A549 (cell line): Measurements from ENCODE around the gene EPOP.

ENCODE experiments used
- POLR2A ChIP-seq: IDR thresholded peaks from 2 replicates; pipeline ENCODE4 v1.6.1; 2012; ENCODE audit warnings: mild to moderate bottlenecking, low read length
- SREBF2 ChIP-seq: fragments of 450-650 bp; IDR thresholded peaks from 2 replicates; pipeline ENCODE4 v1.6.1; 2014; ENCODE audit warnings: mild to moderate bottlenecking, moderate library complexity
- ZFP36 ChIP-seq: fragments of 450-650 bp; IDR thresholded peaks from 2 replicates; pipeline ENCODE4 v1.6.1; 2014; ENCODE audit warnings: borderline replicate concordance; ENCODE audit not compliant: partially characterized antibody
- ZSCAN20 ChIP-seq: fragments of 250-450 bp; sonication (Bioruptor Pico); IDR thresholded peaks from 2 replicates; pipeline ENCODE4 v1.8.0; 2022; ENCODE audit warnings: mild to moderate bottlenecking, moderate library complexity
- TF ChIP-seq, protein P1 (sequence below): fragments of >200 bp; sonication (Bioruptor Twin); formaldehyde crosslinking; IDR thresholded peaks from 3 replicates; pipeline ENCODE4 v1.5.1; 2016
- TF ChIP-seq, protein P2 (sequence below): fragments of 200-600 bp; sonication (generic); IDR thresholded peaks from 2 replicates; pipeline ENCODE4 v1.6.1; 2016; ENCODE audit warnings: antibody characterized with exemption, mild to moderate bottlenecking, moderate library complexity

DNA sequence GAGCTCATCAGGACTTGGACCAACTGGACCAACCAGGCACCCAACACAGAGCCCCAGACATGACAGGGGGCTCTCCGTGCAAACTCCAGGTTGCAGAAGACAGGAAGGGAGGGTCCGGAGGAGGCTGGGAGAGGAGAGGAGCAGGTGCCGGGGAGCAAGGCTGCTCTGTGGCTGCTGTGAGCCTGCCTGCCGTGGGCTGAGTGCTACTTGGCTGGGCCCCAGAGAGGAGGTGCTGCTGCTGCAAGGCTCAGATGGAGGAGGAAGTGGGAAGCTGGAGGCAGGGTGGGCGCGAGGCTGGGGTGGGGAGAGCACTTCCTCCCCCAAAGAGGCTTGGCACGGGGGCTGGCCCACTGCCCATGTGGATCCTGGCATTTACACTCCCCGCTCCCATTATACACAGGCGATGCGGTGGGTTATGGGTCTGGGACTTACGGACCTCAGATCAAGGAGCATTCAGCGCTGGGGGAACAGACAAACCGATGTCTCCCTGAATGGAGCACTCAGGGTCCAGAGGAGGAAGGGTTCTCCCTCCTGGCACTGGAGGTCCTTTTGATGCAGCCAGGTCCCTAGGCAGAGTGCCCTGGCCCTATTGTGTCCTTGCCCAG lies 15.9 kb downstream of the EPOP start:
- no peak for TF ChIP-seq POLR2A
- TF ChIP-seq ZSCAN20 = no peak
- TF ChIP-seq, protein P1, sequence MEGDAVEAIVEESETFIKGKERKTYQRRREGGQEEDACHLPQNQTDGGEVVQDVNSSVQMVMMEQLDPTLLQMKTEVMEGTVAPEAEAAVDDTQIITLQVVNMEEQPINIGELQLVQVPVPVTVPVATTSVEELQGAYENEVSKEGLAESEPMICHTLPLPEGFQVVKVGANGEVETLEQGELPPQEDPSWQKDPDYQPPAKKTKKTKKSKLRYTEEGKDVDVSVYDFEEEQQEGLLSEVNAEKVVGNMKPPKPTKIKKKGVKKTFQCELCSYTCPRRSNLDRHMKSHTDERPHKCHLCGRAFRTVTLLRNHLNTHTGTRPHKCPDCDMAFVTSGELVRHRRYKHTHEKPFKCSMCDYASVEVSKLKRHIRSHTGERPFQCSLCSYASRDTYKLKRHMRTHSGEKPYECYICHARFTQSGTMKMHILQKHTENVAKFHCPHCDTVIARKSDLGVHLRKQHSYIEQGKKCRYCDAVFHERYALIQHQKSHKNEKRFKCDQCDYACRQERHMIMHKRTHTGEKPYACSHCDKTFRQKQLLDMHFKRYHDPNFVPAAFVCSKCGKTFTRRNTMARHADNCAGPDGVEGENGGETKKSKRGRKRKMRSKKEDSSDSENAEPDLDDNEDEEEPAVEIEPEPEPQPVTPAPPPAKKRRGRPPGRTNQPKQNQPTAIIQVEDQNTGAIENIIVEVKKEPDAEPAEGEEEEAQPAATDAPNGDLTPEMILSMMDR = no peak
- no peak for TF ChIP-seq SREBF2
- TF ChIP-seq, protein P2, sequence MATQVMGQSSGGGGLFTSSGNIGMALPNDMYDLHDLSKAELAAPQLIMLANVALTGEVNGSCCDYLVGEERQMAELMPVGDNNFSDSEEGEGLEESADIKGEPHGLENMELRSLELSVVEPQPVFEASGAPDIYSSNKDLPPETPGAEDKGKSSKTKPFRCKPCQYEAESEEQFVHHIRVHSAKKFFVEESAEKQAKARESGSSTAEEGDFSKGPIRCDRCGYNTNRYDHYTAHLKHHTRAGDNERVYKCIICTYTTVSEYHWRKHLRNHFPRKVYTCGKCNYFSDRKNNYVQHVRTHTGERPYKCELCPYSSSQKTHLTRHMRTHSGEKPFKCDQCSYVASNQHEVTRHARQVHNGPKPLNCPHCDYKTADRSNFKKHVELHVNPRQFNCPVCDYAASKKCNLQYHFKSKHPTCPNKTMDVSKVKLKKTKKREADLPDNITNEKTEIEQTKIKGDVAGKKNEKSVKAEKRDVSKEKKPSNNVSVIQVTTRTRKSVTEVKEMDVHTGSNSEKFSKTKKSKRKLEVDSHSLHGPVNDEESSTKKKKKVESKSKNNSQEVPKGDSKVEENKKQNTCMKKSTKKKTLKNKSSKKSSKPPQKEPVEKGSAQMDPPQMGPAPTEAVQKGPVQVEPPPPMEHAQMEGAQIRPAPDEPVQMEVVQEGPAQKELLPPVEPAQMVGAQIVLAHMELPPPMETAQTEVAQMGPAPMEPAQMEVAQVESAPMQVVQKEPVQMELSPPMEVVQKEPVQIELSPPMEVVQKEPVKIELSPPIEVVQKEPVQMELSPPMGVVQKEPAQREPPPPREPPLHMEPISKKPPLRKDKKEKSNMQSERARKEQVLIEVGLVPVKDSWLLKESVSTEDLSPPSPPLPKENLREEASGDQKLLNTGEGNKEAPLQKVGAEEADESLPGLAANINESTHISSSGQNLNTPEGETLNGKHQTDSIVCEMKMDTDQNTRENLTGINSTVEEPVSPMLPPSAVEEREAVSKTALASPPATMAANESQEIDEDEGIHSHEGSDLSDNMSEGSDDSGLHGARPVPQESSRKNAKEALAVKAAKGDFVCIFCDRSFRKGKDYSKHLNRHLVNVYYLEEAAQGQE = no peak
- no peak for TF ChIP-seq ZFP36
